Peyer's patch (tissue), 4 donors: ENCODE measurements around the gene UBXN11.

Experiments used
- CTCF ChIP-seq, 6 experiments: fragments of 450-650 bp in 4 of 6; fragments of 200-600 bp in 2 of 6; sonication (generic) in 1 of 6; IDR thresholded peaks; one replicate each; pipeline ENCODE4 v1.5.1; 2017 to 2019; ENCODE audit warnings: antibody characterized with exemption in 6 of 6, mild to moderate bottlenecking in 3 of 6, moderate library complexity in 1 of 6
- POLR2A ChIP-seq, 2 donors: fragments of 450-650 bp; IDR thresholded peaks; one replicate each; pipeline ENCODE4 v1.5.1; 2017; ENCODE audit warnings: antibody characterized with exemption in 2 of 2, mild to moderate bottlenecking in 2 of 2, moderate library complexity in 2 of 2

- no peak for TF ChIP-seq CTCF (IDR thresholded peaks at IDR 0.05)
- TF ChIP-seq POLR2A (IDR thresholded peaks at IDR 0.05): no peak
Measured at GRCh38 chr1:26234644-26235370, 71.6 kb downstream of the UBXN11 start.
